NCI-H1105 (cell line): ENCODE data around the gene FIBCD1.

ENCODE experiments used
- DNase-seq: peaks from one replicate; lab custom pipeline; 2025; lab: John Stamatoyannopoulos, UW

Gene FIBCD1

GRCh38 chr9:130879863-130880411 lies 59.1 kb downstream of the FIBCD1 start:
- no peak for DNase-seq

GRCh38 chr9:130878295-130878694 lies 60.8 kb downstream of the FIBCD1 start:
- no peak for DNase-seq

GRCh38 chr9:130877300-130877699 lies 61.7 kb downstream of the FIBCD1 start:
- DNase-seq, result no peak

- no peak for DNase-seq
Measured at GRCh38 chr9:130874783-130875182, 64.3 kb downstream of the FIBCD1 start.

- DNase-seq, result no peak
Measured at GRCh38 chr9:130873966-130874365, 65.1 kb downstream of the FIBCD1 start.

GRCh38 chr9:130872912-130873503 lies 66.0 kb downstream of the FIBCD1 start:
- no peak for DNase-seq

GRCh38 chr9:130872508-130872907 lies 66.5 kb downstream of the FIBCD1 start:
- no peak for DNase-seq

GRCh38 chr9:130872093-130872492 lies 67.0 kb downstream of the FIBCD1 start:
- DNase-seq, result no peak

- DNase-seq, result no peak
Measured at GRCh38 chr9:130871395-130872062, 67.5 kb downstream of the FIBCD1 start.

GRCh38 chr9:130870491-130871381 lies 68.3 kb downstream of the FIBCD1 start:
- no peak for DNase-seq

- no peak for DNase-seq
Measured at GRCh38 chr9:130869250-130869649, 69.8 kb downstream of the FIBCD1 start.

- no peak for DNase-seq
Measured at GRCh38 chr9:130868230-130868629, 70.8 kb downstream of the FIBCD1 start.

GRCh38 chr9:130867556-130867955 lies 71.5 kb downstream of the FIBCD1 start:
- no peak for DNase-seq

- DNase-seq, result peak; percentile 63
Measured at GRCh38 chr9:130866474-130866965, 72.5 kb downstream of the FIBCD1 start.

GRCh38 chr9:130865921-130866320 lies 73.1 kb downstream of the FIBCD1 start:
- no peak for DNase-seq

GRCh38 chr9:130864541-130864940 lies 74.5 kb downstream of the FIBCD1 start:
- DNase-seq, result no peak

GRCh38 chr9:130862747-130863146 lies 76.3 kb downstream of the FIBCD1 start:
- no peak for DNase-seq

GRCh38 chr9:130862217-130862616 lies 76.8 kb downstream of the FIBCD1 start:
- no peak for DNase-seq

- DNase-seq, result no peak
Measured at GRCh38 chr9:130861372-130862180, 77.5 kb downstream of the FIBCD1 start.

GRCh38 chr9:130860458-130861316 lies 78.4 kb downstream of the FIBCD1 start:
- no peak for DNase-seq
